ENCODE data around the gene ACSM5. TPM values are rescaled to one million over a fixed set of nuclear protein-coding genes. Genes with fewer than 3 reads are reported as not detected.
"Not testable (repeated sequence)": the region's sequence is repeated elsewhere in the genome, so short reads cannot be mapped to it uniquely, and the experiment has no call there.

ACSM5 gene
- polyA plus RNA-seq, 1 donor, result 0.19 TPM

- DNase-seq (ENCODE audit: low read depth), result not testable (repeated sequence)
Measured at GRCh38 chr16:20446652-20447393, 37.5 kb downstream of the ACSM5 start.

GRCh38 chr16:20451364-20451763 is 42.0 kb downstream of the ACSM5 start, which contains the start of gene ACSM2A:
Gene ACSM2A (plus strand): TSS chr16:20451521. CDS start chr16:20460115, 8,594 bp downstream.
- DNase-seq (ENCODE audit: low read depth), result not testable (repeated sequence)

- DNase-seq (ENCODE audit: low read depth), result not testable (repeated sequence)
Measured at GRCh38 chr16:20453633-20454032, 44.3 kb downstream of the ACSM5 start.

- DNase-seq (ENCODE audit: low read depth), result not testable (repeated sequence)
Measured at GRCh38 chr16:20459227-20459626, 49.9 kb downstream of the ACSM5 start.

GRCh38 chr16:20460313-20460712 is 51.0 kb downstream of the ACSM5 start:
- DNase-seq (ENCODE audit: low read depth), result not testable (repeated sequence)

GRCh38 chr16:20468954-20469353 is 59.6 kb downstream of the ACSM5 start:
- not testable (repeated sequence) for DNase-seq (ENCODE audit: low read depth)

GRCh38 chr16:20469930-20470329 is 60.6 kb downstream of the ACSM5 start:
- DNase-seq (ENCODE audit: low read depth), result not testable (repeated sequence)

- DNase-seq (ENCODE audit: low read depth), result not testable (repeated sequence)
Measured at GRCh38 chr16:20470732-20471131, 61.4 kb downstream of the ACSM5 start.

GRCh38 chr16:20477188-20477744 is 67.9 kb downstream of the ACSM5 start:
- DNase-seq (ENCODE audit: low read depth), result not testable (repeated sequence)

GRCh38 chr16:20483989-20484388 is 74.7 kb downstream of the ACSM5 start:
- not testable (repeated sequence) for DNase-seq (ENCODE audit: low read depth)

GRCh38 chr16:20484726-20485125 is 75.4 kb downstream of the ACSM5 start:
- no peak for DNase-seq (ENCODE audit: low read depth)

GRCh38 chr16:20485408-20485807 is 76.1 kb downstream of the ACSM5 start:
- DNase-seq (ENCODE audit: low read depth), result no peak

Other genes with a start within 250 kb of the ACSM5 start
- gene GP2, start 82.0 kb upstream of the ACSM5 start, polyA plus RNA-seq (ENCODE audit: insufficient read length), result not detected
- not detected for gene UMOD, start 56.8 kb upstream of the ACSM5 start, polyA plus RNA-seq (ENCODE audit: insufficient read length)
- not detected for gene PDILT, start 4.8 kb upstream of the ACSM5 start, polyA plus RNA-seq (ENCODE audit: insufficient read length)
- 0.35 TPM for gene ACSM2A, start 42.0 kb downstream of the ACSM5 start, polyA plus RNA-seq (ENCODE audit: insufficient read length)
- 0.42 TPM for gene ACSM2B, start 166.8 kb downstream of the ACSM5 start, polyA plus RNA-seq (ENCODE audit: insufficient read length)

Measured in forelimb muscle (tissue), 1 donor.